Activated T-helper 1 cell treated with anti-CD3 and anti-CD28 coated beads, Interleukin-2, amount 50 U/mL, for 16 hours (primary cell): ENCODE results near the gene MYL6.
"Not testable (repeated sequence)": the region's sequence is repeated elsewhere in the genome, so short reads cannot be mapped to it uniquely, and the experiment has no call there.

Experiments
- DNase-seq, 2 donors: peaks; one replicate each; pipeline ENCODE4 v3.0.0-alpha.2; 2020; ENCODE audit warnings: low read depth in 1 of 2, low spot score in 1 of 2

MYL6 gene

GRCh38 chr12:56158029-56158925 lies at the start of gene MYL6:
Gene MYL6, plus strand, starts transcription at chr12:56158359. Its CDS starts 43 bp downstream, at chr12:56158402.
- DNase-seq: peak; percentile 68 to 83

- no peak for DNase-seq
These were observed 47.6 kb upstream of the MYL6 start for GRCh38 chr12:56110571-56110970.

- no peak for DNase-seq
These were observed 44.1 kb upstream of the MYL6 start for GRCh38 chr12:56114084-56114483.

GRCh38 chr12:56115329-56115728 lies 42.8 kb upstream of the MYL6 start:
- DNase-seq: no peak

DNA sequence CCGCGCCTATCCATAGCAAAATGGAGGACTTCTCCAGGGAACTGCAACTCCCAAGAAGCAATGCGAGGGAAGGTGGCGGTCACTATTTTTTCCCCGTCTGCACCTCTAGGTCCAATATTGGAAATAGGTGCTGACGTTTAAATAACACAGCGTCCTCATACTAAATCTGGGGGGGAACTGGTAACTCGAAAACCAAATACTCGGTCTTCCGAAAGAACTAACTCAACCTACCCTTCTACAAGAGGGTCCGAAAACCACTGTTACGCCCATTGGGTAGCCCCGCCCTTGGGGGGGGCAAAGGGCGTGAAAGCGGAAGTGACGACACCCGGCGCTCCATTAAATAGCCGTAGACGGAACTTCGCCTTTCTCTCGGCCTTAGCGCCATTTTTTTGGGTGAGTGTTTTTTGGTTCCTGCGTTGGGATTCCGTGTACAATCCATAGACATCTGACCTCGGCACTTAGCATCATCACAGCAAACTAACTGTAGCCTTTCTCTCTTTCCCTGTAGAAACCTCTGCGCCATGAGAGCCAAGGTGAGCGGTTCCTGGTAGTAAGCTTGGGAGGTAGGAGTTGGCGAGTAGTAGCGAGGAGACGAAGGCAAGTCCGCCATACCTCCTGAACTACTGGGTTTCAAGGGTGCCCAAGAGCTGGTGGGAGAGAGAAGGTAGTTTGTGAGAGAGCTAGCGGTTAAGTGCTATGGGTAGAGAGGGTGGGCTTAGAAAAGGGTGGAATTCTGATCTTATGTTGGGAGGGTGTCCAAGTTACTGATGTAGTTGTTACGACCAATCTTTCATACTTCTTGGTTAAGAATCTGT lies 41.7 kb upstream of the MYL6 start, which contains the start of gene RPL41:
Gene RPL41 (plus strand): TSS at position 367 of the 815 bp plus-strand sequence.
- DNase-seq: peak; percentile 88 to 89

DNA sequence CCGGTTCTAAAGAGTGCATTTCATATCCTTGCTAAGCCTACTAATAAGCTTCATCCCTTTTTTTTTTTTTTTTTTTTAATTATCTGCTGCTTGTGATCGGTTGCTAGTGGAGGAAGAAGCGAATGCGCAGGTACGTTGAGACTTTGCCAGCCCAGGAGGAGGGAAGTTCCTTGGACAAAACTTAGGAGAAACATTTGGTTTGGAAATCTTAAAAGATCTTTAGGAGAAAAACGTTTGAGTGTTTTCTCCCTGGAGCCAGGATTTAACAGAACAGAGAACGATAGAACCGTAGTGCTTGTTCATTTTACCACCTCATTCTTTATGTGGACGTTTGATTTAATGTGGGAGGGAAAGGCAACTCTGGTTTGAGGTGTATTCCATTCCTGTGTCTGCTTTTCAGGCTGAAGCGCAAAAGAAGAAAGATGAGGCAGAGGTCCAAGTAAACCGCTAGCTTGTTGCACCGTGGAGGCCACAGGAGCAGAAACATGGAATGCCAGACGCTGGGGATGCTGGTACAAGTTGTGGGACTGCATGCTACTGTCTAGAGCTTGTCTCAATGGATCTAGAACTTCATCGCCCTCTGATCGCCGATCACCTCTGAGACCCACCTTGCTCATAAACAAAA lies 41.0 kb upstream of the MYL6 start:
- not testable (repeated sequence) for DNase-seq

DNA sequence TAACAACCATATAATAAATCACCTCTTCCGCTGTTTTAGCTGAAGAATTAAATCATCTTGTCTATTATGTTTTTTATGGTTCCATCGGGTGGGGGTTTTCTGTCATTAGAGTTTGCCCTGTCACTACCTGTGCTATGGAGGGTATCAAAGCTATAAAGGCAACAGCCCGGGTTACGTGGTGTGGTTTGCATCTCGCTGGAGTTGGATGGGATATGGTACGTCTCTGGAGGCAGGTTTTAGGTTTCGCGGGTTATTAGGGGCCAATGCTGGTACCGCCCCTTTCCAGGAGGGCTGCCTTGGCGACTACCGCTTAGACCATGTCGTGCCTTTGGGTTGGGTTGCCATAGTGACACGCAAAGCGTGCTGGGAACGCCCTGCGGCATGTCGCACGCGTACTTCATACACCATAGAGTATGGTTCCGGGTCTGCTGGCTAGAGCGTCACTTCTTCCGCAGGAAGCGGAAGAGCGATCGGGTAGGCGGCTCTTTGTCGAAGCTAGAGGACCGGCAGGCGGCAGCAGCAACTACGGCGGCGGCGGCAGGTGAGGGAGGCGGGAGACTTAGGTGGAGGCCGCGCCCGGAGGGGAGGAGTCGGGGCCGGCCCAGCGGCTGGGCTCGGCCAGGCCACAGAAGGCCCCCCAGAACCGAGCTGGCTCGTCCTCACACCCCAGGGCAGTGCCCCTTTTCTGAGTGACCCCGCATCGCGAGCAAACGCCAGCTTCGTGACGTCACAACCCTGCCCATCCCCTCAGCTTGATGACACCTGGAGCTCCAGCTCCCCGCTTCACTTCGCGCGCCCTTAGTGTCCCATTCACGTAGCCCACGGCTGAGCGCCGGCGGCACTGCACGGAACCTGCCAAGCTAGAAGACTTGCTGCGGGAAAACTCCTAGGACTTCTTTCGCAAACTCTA lies 40.1 kb upstream of the MYL6 start, which contains the start of gene ZC3H10:
Gene ZC3H10 (plus strand): TSS at position 489 of the 910 bp plus-strand sequence. CDS start 2,297 bp downstream, outside the sequence.
- peak; percentile 89 to 96 for DNase-seq

DNA sequence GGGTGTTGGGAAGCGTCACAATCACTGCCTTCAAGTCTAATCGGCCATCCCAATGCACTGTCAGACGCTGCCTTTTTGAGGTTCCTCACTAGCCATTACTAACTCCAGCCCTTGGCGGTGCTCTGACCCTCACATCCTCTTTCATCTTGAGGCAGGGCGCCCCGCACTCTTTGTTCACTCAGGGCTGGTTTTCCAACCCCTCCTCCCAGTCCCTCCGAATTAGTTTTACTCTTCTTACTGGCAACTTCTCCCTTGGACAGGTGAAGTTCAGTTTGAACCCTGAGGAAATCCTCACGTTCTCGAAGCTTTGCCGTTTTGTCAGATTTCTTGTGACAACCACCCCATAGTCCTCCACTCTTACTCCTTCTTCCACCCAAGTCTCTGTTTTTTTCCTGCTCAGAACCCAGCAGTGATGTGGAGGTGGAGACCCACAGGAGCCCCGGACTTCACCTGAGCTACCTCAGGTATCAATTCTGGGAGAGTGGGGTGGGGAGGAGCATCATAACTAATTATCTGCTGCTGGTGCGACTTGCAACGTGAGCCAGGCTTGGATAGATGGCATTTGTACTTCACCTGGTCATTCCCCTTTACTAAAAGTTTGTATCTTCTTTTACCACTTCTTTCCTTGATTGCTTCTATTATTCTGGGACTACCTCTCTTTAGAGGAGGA lies 39.3 kb upstream of the MYL6 start:
- DNase-seq: no peak

DNA sequence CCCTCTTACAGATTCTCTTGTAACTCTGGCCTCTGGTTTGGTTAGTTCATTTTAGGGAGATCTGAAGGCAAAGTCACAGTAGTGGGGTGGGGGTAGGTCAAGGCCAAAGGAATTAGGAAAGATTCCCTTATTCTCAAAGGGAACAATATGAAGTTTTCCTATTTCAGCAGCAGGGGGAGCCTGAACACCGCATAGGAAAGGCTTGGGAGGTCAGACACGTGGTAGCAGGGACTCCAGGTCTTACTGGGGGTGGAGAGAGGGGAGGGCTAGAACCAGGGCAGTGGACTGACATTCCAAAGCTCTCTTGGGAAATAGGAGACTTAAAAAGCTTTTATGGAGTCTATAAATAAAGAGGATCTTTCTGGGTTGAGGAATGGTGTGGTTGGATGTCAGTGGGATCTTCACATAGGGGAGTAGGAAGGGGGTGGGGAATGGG lies 38.8 kb upstream of the MYL6 start:
- peak in 1 of 2 donors; percentile 30 for DNase-seq

GRCh38 chr12:56120158-56120846 lies 37.9 kb upstream of the MYL6 start:
- no peak for DNase-seq

- DNase-seq: no peak
These were observed 36.8 kb upstream of the MYL6 start for GRCh38 chr12:56121204-56121870.

DNA sequence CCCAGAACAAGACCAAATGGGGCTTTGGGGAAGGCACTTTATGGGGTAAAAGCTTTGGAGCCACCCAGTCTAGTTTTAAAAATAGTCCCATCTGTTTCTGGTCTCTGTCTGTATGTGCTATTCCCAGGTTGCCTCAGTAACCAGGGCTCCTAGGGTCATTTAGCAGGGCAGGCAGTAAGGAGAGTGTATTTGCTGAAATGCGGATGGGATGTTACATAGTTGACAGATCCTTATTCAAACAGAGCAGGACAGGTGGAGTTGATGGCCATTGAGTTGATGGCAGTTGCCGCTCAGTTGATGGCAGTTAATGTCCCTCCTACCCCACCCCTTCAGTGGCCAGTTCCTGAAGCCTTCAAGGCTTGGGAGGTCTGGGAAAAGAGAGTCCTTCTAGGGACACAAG lies 35.5 kb upstream of the MYL6 start:
- DNase-seq: no peak

DNA sequence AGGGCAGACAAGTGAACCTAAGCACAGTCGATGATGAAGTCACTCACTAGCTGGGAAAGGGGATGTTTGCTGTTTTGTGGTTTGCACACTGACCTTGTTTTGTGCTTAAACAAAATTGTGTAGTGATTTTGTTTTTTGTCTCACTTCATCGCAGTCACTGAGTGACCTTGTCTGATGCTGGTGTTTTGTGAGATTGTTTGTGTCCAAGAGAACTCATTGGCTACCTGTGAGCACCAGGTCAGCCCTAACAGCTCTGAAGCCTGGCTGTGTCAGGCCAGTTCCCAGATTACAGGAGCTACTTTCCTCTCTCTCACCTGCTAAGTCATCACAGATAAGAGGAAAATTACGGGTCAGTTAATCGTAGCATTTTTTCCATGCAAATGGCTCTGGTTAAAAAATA lies 34.0 kb upstream of the MYL6 start:
- DNase-seq: no peak

DNA sequence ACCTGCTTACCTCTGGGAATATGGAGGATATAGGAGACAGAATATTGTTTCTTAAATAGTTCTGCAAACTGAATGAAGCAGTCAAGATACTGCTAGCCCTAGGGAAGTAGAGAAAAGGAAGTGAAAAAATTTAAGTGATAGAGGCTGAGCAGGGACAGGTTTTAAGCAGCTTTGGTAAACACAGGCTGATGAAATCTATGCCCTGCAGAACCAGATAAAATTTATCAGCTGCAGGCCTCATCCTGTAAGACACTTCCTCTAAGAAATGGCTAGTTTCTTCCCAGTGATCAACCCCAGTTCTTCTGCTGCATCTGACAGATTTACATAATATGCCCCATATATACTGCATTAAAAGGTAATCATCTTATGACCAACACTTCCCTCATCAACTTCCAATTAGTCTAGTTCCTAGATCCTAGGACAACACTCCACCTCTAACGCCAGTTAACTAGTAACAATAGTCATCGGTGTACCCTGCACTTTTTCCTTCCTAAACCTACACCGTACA lies 31.4 kb upstream of the MYL6 start:
- no peak for DNase-seq

GRCh38 chr12:56127485-56127887 lies 30.7 kb upstream of the MYL6 start:
- no peak for DNase-seq

DNA sequence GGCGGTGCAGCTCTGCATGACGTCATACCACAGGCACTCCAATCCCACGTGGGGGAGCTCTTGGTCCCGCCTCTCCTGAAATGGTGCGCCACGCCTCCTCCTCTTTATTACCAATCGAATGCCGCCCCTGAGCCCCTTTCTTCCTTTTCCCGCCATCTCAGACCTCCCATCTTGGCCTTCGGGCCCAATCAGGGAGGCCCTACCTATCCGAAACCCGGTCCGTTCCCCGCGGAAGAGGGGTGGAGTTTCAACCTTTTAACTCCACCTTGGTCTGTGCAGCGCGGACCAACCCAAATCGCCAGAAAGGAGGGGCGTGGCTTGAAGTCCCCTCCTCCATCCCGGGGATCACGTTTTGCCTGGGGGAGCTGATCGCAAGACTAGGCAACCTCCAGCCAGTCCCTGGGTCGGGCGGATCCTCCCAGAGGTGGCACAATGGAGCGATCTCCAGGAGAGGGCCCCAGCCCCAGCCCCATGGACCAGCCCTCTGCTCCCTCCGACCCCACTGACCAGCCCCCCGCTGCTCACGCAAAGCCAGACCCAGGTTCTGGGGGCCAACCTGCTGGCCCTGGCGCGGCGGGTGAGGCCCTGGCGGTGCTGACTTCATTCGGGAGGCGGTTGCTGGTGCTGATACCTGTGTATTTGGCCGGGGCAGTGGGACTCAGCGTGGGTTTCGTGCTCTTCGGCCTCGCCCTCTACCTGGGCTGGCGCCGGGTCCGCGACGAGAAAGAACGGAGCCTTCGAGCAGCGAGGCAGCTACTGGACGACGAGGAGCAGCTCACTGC lies 30.1 kb upstream of the MYL6 start, which contains the start of gene ESYT1:
Gene ESYT1 (plus strand): TSS at position 380 of the 782 bp plus-strand sequence. CDS start 53 bp downstream, at position 433.
- DNase-seq: peak; percentile 88 to 93

DNA sequence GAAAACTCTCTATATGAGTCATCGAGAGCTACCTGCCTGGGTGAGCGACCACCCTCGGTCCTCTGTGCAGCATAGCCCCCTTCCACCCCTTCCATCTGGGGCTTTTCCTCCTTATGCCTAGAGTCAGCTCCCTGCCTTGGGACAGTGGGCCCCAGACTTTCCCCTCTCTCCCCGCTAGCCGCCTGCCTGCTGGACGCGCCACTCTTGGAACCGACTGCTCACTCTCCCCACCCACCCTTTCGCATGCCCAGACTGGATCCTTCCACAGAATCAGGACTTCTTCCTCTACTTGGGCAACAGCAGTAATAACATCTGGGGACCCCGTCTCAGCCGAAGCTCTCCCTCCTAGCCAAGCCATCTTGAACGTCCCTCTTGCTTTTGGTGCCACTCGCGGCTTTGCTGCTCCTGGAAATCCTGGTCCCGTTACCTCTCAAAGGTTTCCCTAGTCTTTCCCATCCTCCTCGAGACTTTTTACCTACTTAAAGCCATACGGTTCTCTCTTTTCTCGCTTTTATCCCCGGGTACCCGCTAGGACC lies 29.4 kb upstream of the MYL6 start:
- no peak for DNase-seq
